Stimulated activated CD4-positive, alpha-beta T cell treated with anti-CD3 and anti-CD28 coated beads, Interleukin-15, amount 100 ng/mL, for 1 hour (primary cell): ENCODE measurements around the gene POLR2B.

Source experiments
- DNase-seq, 2 donors: peaks; one replicate each; pipeline ENCODE4 v3.0.0-alpha.2; 2020; ENCODE audit warnings: low read depth in 1 of 2, low spot score in 1 of 2

Gene POLR2B

DNA sequence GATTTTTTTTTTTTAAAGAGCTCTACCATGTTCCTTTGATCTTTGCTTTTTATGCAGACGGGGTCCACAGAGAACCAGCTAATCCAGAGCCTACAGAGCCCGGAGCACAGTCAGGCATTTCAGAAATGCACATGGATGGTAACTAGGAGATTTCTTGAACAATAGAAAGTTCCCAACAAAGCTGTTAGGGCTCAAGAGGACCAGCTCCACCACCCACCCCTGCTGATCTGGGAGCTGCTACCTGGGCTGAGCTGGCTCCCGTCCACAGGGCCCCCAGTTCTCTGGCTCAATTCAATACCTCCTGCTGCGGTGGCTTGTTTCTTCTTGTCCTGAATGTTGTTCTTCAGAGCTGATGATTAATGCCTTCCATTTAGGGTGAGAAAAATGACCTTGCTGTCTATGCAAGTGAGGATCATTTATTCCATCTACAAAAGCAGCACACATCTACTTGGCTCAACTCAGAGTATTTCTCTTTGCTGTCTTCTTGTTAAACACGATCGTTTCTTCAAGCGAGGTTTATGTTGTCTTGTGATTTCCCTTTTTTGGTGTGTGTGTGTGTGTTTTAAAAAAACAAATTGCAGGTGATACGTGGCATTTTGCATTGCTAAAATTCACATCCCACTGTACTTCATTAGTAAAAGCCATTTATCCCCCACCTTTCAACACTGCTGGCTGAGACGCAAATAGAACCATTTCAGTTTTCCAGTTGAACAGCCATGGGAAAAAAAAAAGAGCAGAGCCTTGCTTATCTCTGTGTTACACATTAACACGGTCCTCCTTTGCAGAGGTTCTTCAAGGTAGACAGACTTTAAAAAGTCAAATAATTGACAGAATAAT, 100.2 kb downstream of the POLR2B start:
- no peak for DNase-seq
